Naive thymus-derived CD4-positive, alpha-beta T cell (primary cell): ENCODE results near the gene CCDC127. TPM values are rescaled to one million over a fixed set of nuclear protein-coding genes. Genes with fewer than 3 reads are reported as not detected.
A peak's percentile ranks its signal among the peaks of the same experiment; 100 is the strongest.
"Not testable (repeated sequence)": the region's sequence is repeated elsewhere in the genome, so short reads cannot be mapped to it uniquely, and the experiment has no call there.

Source experiments
- ATAC-seq: fragments of 150-1000 bp; cut with Tn5 transposase; 2 replicates; pipeline ENCODE4 v1.10.0; 2021; ENCODE audit warnings: mild to moderate bottlenecking, moderate library complexity
- CTCF ChIA-PET: fragments of 350-600 bp; sonication (Branson Sonifier 250); formaldehyde crosslinking; loops from one replicate; lab custom pipeline; 2021; ENCODE audit warnings: antibody characterized with exemption; lab: Charles Lee
- POLR2A ChIA-PET: fragments of 350-600 bp; sonication (Branson Sonifier 250); formaldehyde crosslinking; loops from one replicate; lab custom pipeline; 2021; ENCODE audit warnings: antibody characterized with exemption, inconsistent platforms; lab: Charles Lee
- DNase-seq, 9 donors: peaks; one replicate each; pipeline versions ENCODE4 v3.0.0 to v3.0.0-alpha.2; 2020 to 2022; ENCODE audit warnings: mixed read lengths in 1 of 9
- H3K27ac ChIP-seq: one replicate; pipeline ENCODE4 v1.7.0; 2013; ENCODE audit warnings: mild to moderate bottlenecking, low read depth, low read length, moderate library complexity
- H3K27me3 ChIP-seq, 2 donors: one replicate each; pipeline ENCODE4 v1.7.0; 2013; ENCODE audit warnings: low read length in 2 of 2, mild to moderate bottlenecking in 2 of 2, moderate library complexity in 2 of 2; ENCODE audit not compliant: control insufficient read depth in 2 of 2, insufficient read depth in 2 of 2
- H3K36me3 ChIP-seq, 3 experiments: 1 replicate in 2 of 3; 2 replicates in 1 of 3; pipeline ENCODE4 v1.7.0; 2013; ENCODE audit warnings: low read length in 3 of 3, mild to moderate bottlenecking in 3 of 3, moderate library complexity in 1 of 3; ENCODE audit not compliant: insufficient read depth in 3 of 3, control insufficient read depth in 2 of 3
- H3K4me1 ChIP-seq, 2 donors: one replicate each; pipeline ENCODE4 v1.7.0; 2013; ENCODE audit warnings: low read length in 2 of 2, mild to moderate bottlenecking in 2 of 2, moderate library complexity in 1 of 2; ENCODE audit not compliant: control insufficient read depth in 2 of 2, insufficient read depth in 2 of 2
- H3K4me3 ChIP-seq: 2 replicates; pipeline ENCODE4 v1.7.0; 2013; ENCODE audit warnings: mild to moderate bottlenecking, low read length
- H3K9me3 ChIP-seq, 3 experiments: 1 replicate in 2 of 3; 2 replicates in 1 of 3; pipeline ENCODE4 v1.7.0; 2013; ENCODE audit warnings: low read length in 3 of 3; ENCODE audit not compliant: control insufficient read depth in 2 of 3
- H3K27ac Mint-ChIP-seq, 9 donors: one replicate each; pipeline ENCODE4 v1.8.0; 2020 to 2022; ENCODE audit warnings: mixed read lengths in 9 of 9, mild to moderate bottlenecking in 8 of 9, moderate library complexity in 5 of 9, inconsistent platforms in 2 of 9
- H3K27me3 Mint-ChIP-seq, 5 donors: one replicate each; pipeline ENCODE4 v1.8.0; 2021 to 2022; ENCODE audit warnings: mixed read lengths in 5 of 5, mild to moderate bottlenecking in 1 of 5
- H3K36me3 Mint-ChIP-seq, 5 donors: one replicate each; pipeline ENCODE4 v1.8.0; 2020 to 2022; ENCODE audit warnings: mixed read lengths in 5 of 5, mild to moderate bottlenecking in 3 of 5, inconsistent platforms in 1 of 5
- H3K4me1 Mint-ChIP-seq, 7 donors: one replicate each; pipeline ENCODE4 v1.8.0; 2020 to 2022; ENCODE audit warnings: mixed read lengths in 7 of 7, mild to moderate bottlenecking in 3 of 7, inconsistent platforms in 1 of 7
- H3K4me3 Mint-ChIP-seq, 10 donors: one replicate each; pipeline ENCODE4 v1.8.0; 2020 to 2022; ENCODE audit warnings: mild to moderate bottlenecking in 10 of 10, mixed read lengths in 10 of 10, moderate library complexity in 6 of 10, inconsistent platforms in 2 of 10
- H3K9me3 Mint-ChIP-seq, 11 donors: one replicate each; pipeline ENCODE4 v1.8.0; 2020 to 2022; ENCODE audit warnings: mixed read lengths in 11 of 11, mild to moderate bottlenecking in 4 of 11, inconsistent platforms in 1 of 11, moderate library complexity in 1 of 11
- intact Hi-C, 2 donors: fragments of 100-400 bp; cut with micrococcal nuclease; formaldehyde crosslinking; loops; one replicate each; pipeline ENCODE4 v1.15.1; 2023
- polyA plus RNA-seq, 2 donors: library from polyadenylated mRNA; unstranded; fragments of 300-500 nt; fragmentation: Illumina TruSeq; gene quantifications; one replicate each; pipeline ENCODE4 v1.2.3, GENCODE V29; 2021
- total RNA-seq, 6 experiments: library from RNA in 5 of 6; stranded (reverse) in 5 of 6; gene quantifications; 1 replicate in 5 of 6; 2 replicates in 1 of 6; pipeline ENCODE4 v1.2.3 and lab custom pipeline; 2021 to 2026

CCDC127 gene
- total RNA-seq = 1 to 10 TPM; 2.9 to 9.7 (median 6.5) TPM
- polyA plus RNA-seq = 1 to 10 TPM; 5.2 to 5.6 TPM
- total RNA-seq (lab: John Stamatoyannopoulos, UW) = 14.7 reads per million, percentile 44 among the genes with 10 or more reads in this experiment

DNA sequence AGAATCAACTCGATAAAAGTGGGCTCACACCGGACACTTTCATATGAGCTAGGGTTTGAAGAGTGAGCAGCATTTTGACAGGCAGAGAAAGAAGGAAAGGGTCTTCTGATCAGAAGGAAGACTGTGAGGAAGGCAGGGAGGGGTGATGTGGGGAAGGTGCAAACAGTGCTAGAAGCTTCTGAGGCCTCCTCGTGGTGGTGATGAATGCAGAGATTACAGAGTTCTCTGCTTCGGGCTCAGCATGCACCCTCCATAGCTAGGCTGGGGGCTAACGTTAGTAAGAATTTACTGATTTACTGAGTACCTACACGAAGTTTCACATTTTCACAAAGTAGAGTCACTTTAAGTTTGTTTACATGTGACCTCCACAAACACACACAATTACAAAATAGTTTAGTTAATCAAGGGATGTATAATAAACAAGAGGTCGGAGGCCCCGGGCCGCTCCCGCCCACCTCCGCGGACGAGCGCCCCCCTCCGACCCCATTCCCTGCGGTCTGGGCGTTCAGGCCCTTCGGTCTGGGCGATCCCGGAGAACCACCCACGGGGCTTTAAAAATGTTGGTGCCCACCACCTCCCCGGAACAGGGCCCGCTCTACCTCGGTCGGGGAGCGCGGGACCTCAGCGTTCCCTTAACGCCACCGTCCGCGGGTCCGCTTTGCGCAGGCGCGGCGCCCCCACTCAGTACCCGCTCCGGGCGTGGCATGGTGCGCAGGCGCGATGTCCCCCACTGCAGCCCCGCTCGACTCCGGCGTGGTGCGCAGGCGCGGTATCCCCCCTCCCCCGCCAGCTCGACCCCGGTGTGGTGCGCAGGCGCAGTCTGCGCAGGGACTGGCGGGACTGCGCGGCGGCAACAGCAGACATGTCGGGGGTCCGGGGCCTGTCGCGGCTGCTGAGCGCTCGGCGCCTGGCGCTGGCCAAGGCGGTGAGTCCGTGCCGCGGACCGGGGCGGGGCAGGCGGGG lies at the start of gene CCDC127, which contains the start of gene SDHA:
TSS of gene CCDC127 (minus strand) at position 660 of the 963 bp plus-strand sequence. CDS start 1,304 bp downstream, outside the sequence.
TSS of gene SDHA (plus strand) at position 827 of the 963 bp plus-strand sequence. CDS start at position 863, 36 bp downstream.
- POLR2A ChIA-PET = interaction anchor here (0.6 to 3.8 kb wide), 8 partner anchors 15 to 1583 kb away, joined by 3 to 27 read pairs (median 4); partner anchors contain the start of genes NDUFS6 and PDCD6
- CTCF ChIA-PET = interaction anchor here (1.2 kb wide), 1 partner anchor 29 kb away, joined by 7 read pairs; no protein-coding TSS in a partner anchor

GRCh38 chr5:267716-268115 lies 49.8 kb upstream of the CCDC127 start:
- H3K27me3 ChIP-seq = no peaks in the 10 kb centered on the region
- H3K4me3 Mint-ChIP-seq = no peak overlapping the region
- H3K36me3 Mint-ChIP-seq = peaks cover 0 to 12% (median 9%) of the 10 kb centered on the region in 5 donors
- DNase-seq (no peak), ATAC-seq (no peak)
- ChIA-PET CTCF (no interaction called here), POLR2A (no interaction called here)
- H3K9me3 Mint-ChIP-seq = peaks cover 0 to 4% (median 0%) of the 10 kb centered on the region in 11 donors
- peaks cover 0 to 2% of the 10 kb centered on the region in 2 donors for H3K4me1 ChIP-seq
- H3K36me3 ChIP-seq = peaks cover 0 to 32% (median 9%) of the 10 kb centered on the region in 3 experiments
- intact Hi-C loops = no loop called here
- H3K27ac Mint-ChIP-seq = peak overlapping the region in 4 of 9 donors; percentile 37 to 72 (median 51)
- H3K27ac ChIP-seq = no peak overlapping the region
- H3K4me1 Mint-ChIP-seq = peaks cover 7 to 21% (median 14%) of the 10 kb centered on the region in 7 donors
- H3K27me3 Mint-ChIP-seq = no peaks in the 10 kb centered on the region
- H3K4me3 ChIP-seq = no peak overlapping the region
- no peaks in the 10 kb centered on the region for H3K9me3 ChIP-seq

More for the DNA sequence above, at the start of gene CCDC127, which contains the start of gene SDHA:
- H3K4me3 ChIP-seq = peak within 1 kb of the TSS; percentile 65
- H3K36me3 ChIP-seq = peaks cover 0 to 17% (median 0%) of the 10 kb centered on the region in 3 experiments
- H3K9me3 ChIP-seq, H3K27me3 ChIP-seq, H3K9me3 Mint-ChIP-seq, H3K27me3 Mint-ChIP-seq: not testable (repeated sequence)
- peak within 1 kb of the TSS; percentile 92 for H3K27ac ChIP-seq
- peaks cover 13 to 14% of the 10 kb centered on the region in 2 donors for H3K4me1 ChIP-seq
- Mint-ChIP-seq H3K4me3 (peak within 1 kb of the TSS; percentile 93 to 97 (median 96)), H3K27ac (peak within 1 kb of the TSS; percentile 87 to 97 (median 95)), H3K4me1 (peaks cover 42 to 67% (median 55%) of the 10 kb centered on the region in 7 donors), H3K36me3 (peaks cover 0 to 19% (median 10%) of the 10 kb centered on the region in 5 donors)
- ATAC-seq (peak; percentile 90), DNase-seq (peak; percentile 94 to 100 (median 98))
- intact Hi-C loops = loop anchor here (1.0 to 5.0 kb wide), 6 partner anchors 25 to 226 kb away; partner anchors contain the start of genes EXOC3 (in 2 of the 2) and PDCD6 (in 1 of the 2)

- DNase-seq, H3K4me1 ChIP-seq, POLR2A ChIA-PET, H3K27ac ChIP-seq, H3K9me3 Mint-ChIP-seq, CTCF ChIA-PET, H3K9me3 ChIP-seq, intact Hi-C loops, H3K4me3 Mint-ChIP-seq, H3K27me3 Mint-ChIP-seq, H3K27me3 ChIP-seq, H3K27ac Mint-ChIP-seq, ATAC-seq, H3K4me3 ChIP-seq: not testable (repeated sequence)
- H3K36me3 ChIP-seq = peaks cover 0 to 32% (median 9%) of the 10 kb centered on the region in 3 experiments
- Mint-ChIP-seq H3K4me1 (peaks cover 0 to 16% (median 11%) of the 10 kb centered on the region in 7 donors), H3K36me3 (peaks cover 0 to 15% (median 14%) of the 10 kb centered on the region in 5 donors)
Observed at GRCh38 chr5:266311-267026, 48.5 kb upstream of the CCDC127 start.

DNA sequence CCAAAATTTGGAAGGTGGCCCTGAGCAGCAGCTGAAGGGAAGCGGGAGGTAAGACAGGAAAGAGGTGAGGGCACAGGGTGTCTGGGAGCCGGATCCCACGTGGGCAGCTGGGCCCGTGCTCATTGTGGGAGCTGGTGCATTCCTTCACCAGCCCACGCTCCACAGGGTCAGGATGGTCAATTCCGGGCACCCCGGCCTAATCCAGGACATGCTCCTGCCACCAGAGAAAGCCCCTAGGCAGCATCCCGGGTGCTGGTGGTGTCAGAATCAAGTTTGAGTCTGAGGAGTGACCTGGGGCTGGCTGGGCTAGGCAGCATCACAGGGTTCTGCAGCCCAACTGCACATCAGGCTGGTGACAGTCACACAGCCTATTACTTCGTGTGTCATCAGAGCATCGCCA lies 46.4 kb upstream of the CCDC127 start:
- H3K9me3 ChIP-seq = no peaks in the 10 kb centered on the region
- ATAC-seq (no peak), DNase-seq (no peak)
- ChIA-PET CTCF (interaction anchor here (0.8 kb wide), 1 partner anchor 17 kb away, joined by 3 read pairs; no protein-coding TSS in a partner anchor), POLR2A (no interaction called here)
- H3K27ac ChIP-seq = no peak overlapping the region
- H3K27me3 ChIP-seq = no peaks in the 10 kb centered on the region
- no peaks in the 10 kb centered on the region for H3K27me3 Mint-ChIP-seq
- no peak overlapping the region for H3K4me3 Mint-ChIP-seq
- intact Hi-C loops = no loop called here
- H3K27ac Mint-ChIP-seq = peak overlapping the region in 1 of 9 donors; percentile 55
- peaks cover 0 to 32% (median 9%) of the 10 kb centered on the region in 3 experiments for H3K36me3 ChIP-seq
- H3K4me1 Mint-ChIP-seq = peaks cover 0 to 5% (median 0%) of the 10 kb centered on the region in 7 donors
- H3K4me1 ChIP-seq = no peaks in the 10 kb centered on the region
- H3K36me3 Mint-ChIP-seq = peaks cover 0 to 15% (median 13%) of the 10 kb centered on the region in 5 donors
- H3K9me3 Mint-ChIP-seq = peaks cover 0 to 3% (median 0%) of the 10 kb centered on the region in 11 donors
- H3K4me3 ChIP-seq = no peak overlapping the region

DNA sequence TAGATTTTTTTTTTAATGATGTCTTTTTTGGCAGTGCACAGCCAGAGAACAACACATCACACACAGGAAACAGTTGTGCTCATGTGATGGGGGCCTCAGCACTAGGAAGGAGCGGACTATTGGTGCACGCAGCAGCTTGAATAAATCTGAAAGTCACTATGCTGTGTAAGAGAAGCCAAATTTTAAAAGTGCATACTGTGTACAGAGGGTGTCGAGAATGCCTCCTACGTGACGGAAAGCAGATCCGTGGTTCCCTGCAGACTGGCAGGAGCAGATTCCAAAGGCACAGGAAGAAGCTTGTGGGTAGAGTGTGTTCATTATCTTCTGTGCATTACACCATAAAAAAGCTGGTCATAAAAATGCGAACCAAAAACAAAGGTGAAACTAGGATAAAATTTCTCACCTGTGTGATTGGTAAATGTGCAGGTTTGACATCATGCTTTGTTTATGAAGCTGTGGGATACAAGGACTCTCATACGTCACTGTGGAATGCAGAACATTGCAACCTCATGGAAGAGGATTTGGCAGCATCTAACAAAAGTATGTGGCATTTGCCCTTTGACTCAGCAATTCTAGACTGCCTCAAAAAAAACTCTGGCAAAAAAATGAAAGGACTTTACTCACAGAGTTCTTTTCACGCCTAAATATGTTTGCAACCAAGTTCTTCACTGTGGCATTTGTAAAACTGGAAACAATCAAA lies 45.5 kb upstream of the CCDC127 start:
- H3K27ac ChIP-seq, H3K4me3 Mint-ChIP-seq, H3K9me3 Mint-ChIP-seq, intact Hi-C loops, ATAC-seq, CTCF ChIA-PET, H3K9me3 ChIP-seq, H3K4me1 Mint-ChIP-seq, H3K4me3 ChIP-seq, H3K4me1 ChIP-seq, POLR2A ChIA-PET, H3K27me3 Mint-ChIP-seq, DNase-seq, H3K27me3 ChIP-seq: not testable (repeated sequence)
- Mint-ChIP-seq H3K36me3 (peaks cover 0 to 19% (median 17%) of the 10 kb centered on the region in 5 donors), H3K27ac (peak overlapping the region in 4 of 9 donors; percentile 6 to 46 (median 37))
- H3K36me3 ChIP-seq = peaks cover 0 to 32% (median 9%) of the 10 kb centered on the region in 3 experiments
